Transverse colon (tissue), 4 donors: Measurements from ENCODE around the gene KIF16B. TPM values are rescaled to one million over a fixed set of nuclear protein-coding genes. Genes with fewer than 3 reads are reported as not detected.

Experiments
- DNase-seq: peaks from one replicate; pipeline ENCODE4 v3.0.0-alpha.2; 2019
- H3K27ac ChIP-seq, 4 donors: fragments of 200-600 bp; sonication (generic); 2 replicates each; pipeline ENCODE4 v1.5.1; 2016 to 2018; ENCODE audit warnings: inconsistent platforms in 4 of 4
- H3K27me3 ChIP-seq: fragments of 200-600 bp; sonication (generic); 2 replicates; pipeline ENCODE4 v1.5.1; 2017; ENCODE audit warnings: inconsistent platforms
- H3K36me3 ChIP-seq, 4 donors: fragments of 200-600 bp; sonication (generic); 2 replicates each; pipeline ENCODE4 v1.5.1; 2017 to 2019; ENCODE audit warnings: inconsistent platforms in 4 of 4
- H3K4me1 ChIP-seq, 4 donors: fragments of 200-600 bp; sonication (generic); 2 replicates each; pipeline ENCODE4 v1.5.1; 2017 to 2020; ENCODE audit warnings: inconsistent platforms in 4 of 4
- H3K4me3 ChIP-seq, 4 donors: fragments of 200-600 bp; sonication (generic); 1 replicate in 1 of 4; 2 replicates in 3 of 4; pipeline versions ENCODE4 v1.5.1 to v1.6.1; 2017 to 2019; ENCODE audit warnings: inconsistent platforms in 4 of 4
- H3K9me3 ChIP-seq, 2 donors: fragments of 200-600 bp; sonication (generic); 2 replicates each; pipeline ENCODE4 v1.5.1; 2017 to 2019; ENCODE audit warnings: inconsistent platforms in 2 of 2
- EP300 ChIP-seq: sonication (generic); formaldehyde crosslinking; IDR thresholded peaks from one replicate; pipeline ENCODE4 v1.6.1; 2017; ENCODE audit warnings: antibody characterized with exemption, low read depth
- POLR2A ChIP-seq: fragments of 450-650 bp; IDR thresholded peaks from one replicate; pipeline ENCODE4 v1.6.1; 2016; ENCODE audit warnings: antibody characterized with exemption, mild to moderate bottlenecking, moderate library complexity
- POLR2AphosphoS5 ChIP-seq, 3 donors: sonication (generic); formaldehyde crosslinking; IDR thresholded peaks; one replicate each; pipeline ENCODE4 v1.6.1; 2016; ENCODE audit warnings: antibody characterized with exemption in 3 of 3
- WGBS, 2 donors: methylation state at CpG; one replicate each; pipeline ENCODE4 v1.1.5; 2018; ENCODE audit warnings: low coverage in 1 of 2; 5-methylcytosine and 5-hydroxymethylcytosine counted together
- in situ Hi-C, 4 donors: fragments of 200-750 bp; cut with MboI; loops; one replicate each; pipeline versions ENCODE4 v1.15.0 to v1.15.1; 2017; ENCODE audit warnings: low sequenced_read_pairs in 3 of 4, low pct_ligation_motif_present in 1 of 4, low pct_unique_long_range_greater_than_20kb in 1 of 4
- intact Hi-C: fragments of 100-400 bp; cut with DNase I; formaldehyde crosslinking; loops from one replicate; pipeline ENCODE4 v1.15.1; 2023; ENCODE audit warnings: low total_unique reads
- total RNA-seq, 4 donors: library from RNA; depleted of rRNA; stranded (reverse); fragments of >200 nt; gene quantifications; one replicate each; pipeline ENCODE4 v1.1.0, GENCODE V29; 2016
- TF ChIP-seq, protein P1 (sequence below), 5 experiments: fragments of 200-600 bp in 3 of 5; fragments of 450-650 bp in 2 of 5; sonication (generic) in 3 of 5; IDR thresholded peaks; 1 replicate in 2 of 5; 2 replicates in 3 of 5; pipeline ENCODE4 v1.5.1; 2016 to 2017; ENCODE audit warnings: antibody characterized with exemption in 5 of 5, inconsistent platforms in 3 of 5, mild to moderate bottlenecking in 2 of 5, moderate library complexity in 1 of 5

The KIF16B gene
- total RNA-seq, 4 donors from 2014 or later: 82.7 to 154 (median 90.1) TPM

DNA sequence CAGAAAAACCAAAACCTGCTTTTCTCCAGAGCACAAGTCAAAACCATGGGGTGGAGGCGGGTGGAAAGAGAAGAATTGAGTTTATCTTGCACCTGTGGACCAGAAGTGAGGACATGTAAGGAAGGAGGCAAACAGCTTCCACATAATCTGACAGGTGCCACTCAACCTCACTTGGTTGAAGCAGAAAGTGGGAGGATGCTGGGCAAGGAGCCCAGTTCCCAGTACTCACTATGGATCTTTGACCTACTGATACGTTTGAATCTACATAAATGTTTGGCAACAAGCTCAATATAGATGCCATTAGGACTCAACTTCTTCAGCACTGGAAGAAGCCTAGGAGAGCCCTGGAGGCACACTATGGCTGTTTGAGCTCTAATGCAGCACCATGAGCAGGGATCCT, 285.5 kb downstream of the KIF16B start:
- no peaks in the 10 kb centered on the region for H3K27me3 ChIP-seq
- intact Hi-C loops (no loop called here), in situ Hi-C loops (no loop called here)
- no peaks in the 10 kb centered on the region for H3K4me1 ChIP-seq
- H3K36me3 ChIP-seq: peaks cover 0 to 7% (median 0%) of the 10 kb centered on the region in 4 donors
- no peak overlapping the region for H3K27ac ChIP-seq
- 50 to 65% methylated on average over 1 to 2 of the region's 2 CpGs for WGBS, 2 donors
- DNase-seq: no peak
- H3K9me3 ChIP-seq: no peaks in the 10 kb centered on the region
- no peak overlapping the region for H3K4me3 ChIP-seq
- TF ChIP-seq, protein P1, sequence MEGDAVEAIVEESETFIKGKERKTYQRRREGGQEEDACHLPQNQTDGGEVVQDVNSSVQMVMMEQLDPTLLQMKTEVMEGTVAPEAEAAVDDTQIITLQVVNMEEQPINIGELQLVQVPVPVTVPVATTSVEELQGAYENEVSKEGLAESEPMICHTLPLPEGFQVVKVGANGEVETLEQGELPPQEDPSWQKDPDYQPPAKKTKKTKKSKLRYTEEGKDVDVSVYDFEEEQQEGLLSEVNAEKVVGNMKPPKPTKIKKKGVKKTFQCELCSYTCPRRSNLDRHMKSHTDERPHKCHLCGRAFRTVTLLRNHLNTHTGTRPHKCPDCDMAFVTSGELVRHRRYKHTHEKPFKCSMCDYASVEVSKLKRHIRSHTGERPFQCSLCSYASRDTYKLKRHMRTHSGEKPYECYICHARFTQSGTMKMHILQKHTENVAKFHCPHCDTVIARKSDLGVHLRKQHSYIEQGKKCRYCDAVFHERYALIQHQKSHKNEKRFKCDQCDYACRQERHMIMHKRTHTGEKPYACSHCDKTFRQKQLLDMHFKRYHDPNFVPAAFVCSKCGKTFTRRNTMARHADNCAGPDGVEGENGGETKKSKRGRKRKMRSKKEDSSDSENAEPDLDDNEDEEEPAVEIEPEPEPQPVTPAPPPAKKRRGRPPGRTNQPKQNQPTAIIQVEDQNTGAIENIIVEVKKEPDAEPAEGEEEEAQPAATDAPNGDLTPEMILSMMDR (IDR thresholded peaks at IDR 0.05): no peak
- TF ChIP-seq POLR2AphosphoS5 (IDR thresholded peaks at IDR 0.05): no peak
- TF ChIP-seq POLR2A: no peak
- TF ChIP-seq EP300: no peak

- Histone ChIP-seq H3K27me3 (no peaks in the 10 kb centered on the region), H3K27ac (no peak overlapping the region), H3K36me3 (peaks cover 0 to 7% (median 0%) of the 10 kb centered on the region in 4 donors), H3K4me3 (no peak overlapping the region), H3K9me3 (no peaks in the 10 kb centered on the region), H3K4me1 (no peaks in the 10 kb centered on the region)
- no peak for DNase-seq
- TF ChIP-seq POLR2A (no peak), POLR2AphosphoS5 (IDR thresholded peaks at IDR 0.05) (no peak), EP300 (no peak)
- TF ChIP-seq, protein P1 (IDR thresholded peaks at IDR 0.05): no peak
- in situ Hi-C loops: no loop called here
- intact Hi-C loops: no loop called here
- WGBS, 2 donors: 86% methylated on average over 4 of the region's 4 CpGs; no CpG with 5 or more reads in 1 of the 2 donors
Measured at GRCh38 chr20:16286601-16287000, 286.6 kb downstream of the KIF16B start.

- DNase-seq: no peak
- Histone ChIP-seq H3K27ac (no peak overlapping the region), H3K4me3 (no peak overlapping the region), H3K9me3 (no peaks in the 10 kb centered on the region), H3K36me3 (peaks cover 0 to 7% (median 0%) of the 10 kb centered on the region in 4 donors), H3K27me3 (no peaks in the 10 kb centered on the region), H3K4me1 (no peaks in the 10 kb centered on the region)
- TF ChIP-seq EP300 (no peak), POLR2AphosphoS5 (IDR thresholded peaks at IDR 0.05) (no peak), POLR2A (no peak)
- TF ChIP-seq, protein P1 (IDR thresholded peaks at IDR 0.05): no peak
- 72 to 76% methylated on average over 11 to 15 of the region's 15 CpGs for WGBS, 2 donors
- intact Hi-C loops (no loop called here), in situ Hi-C loops (no loop called here)
Measured at GRCh38 chr20:16284385-16285100, 288.7 kb downstream of the KIF16B start.

GRCh38 chr20:16283978-16284377, 289.3 kb downstream of the KIF16B start:
- no peak overlapping the region for H3K27ac ChIP-seq
- 81 to 91% methylated on average over 4 to 5 of the region's 5 CpGs for WGBS, 2 donors

More at GRCh38 chr20:16283978-16284377, 289.3 kb downstream of the KIF16B start:
- intact Hi-C loops: no loop called here
- no peaks in the 10 kb centered on the region for H3K27me3 ChIP-seq
- in situ Hi-C loops: no loop called here
- peaks cover 0 to 7% (median 0%) of the 10 kb centered on the region in 4 donors for H3K36me3 ChIP-seq
- H3K4me3 ChIP-seq: no peak overlapping the region
- H3K4me1 ChIP-seq: no peaks in the 10 kb centered on the region
- TF ChIP-seq POLR2AphosphoS5 (IDR thresholded peaks at IDR 0.05): no peak
- TF ChIP-seq EP300: no peak
- TF ChIP-seq POLR2A: no peak
- TF ChIP-seq, protein P1 (IDR thresholded peaks at IDR 0.05): no peak
- H3K9me3 ChIP-seq: no peaks in the 10 kb centered on the region
- DNase-seq: no peak
